22Rv1 (cell line): ENCODE measurements around the gene GADD45B.

ENCODE experiments used
- CTCF ChIP-seq: fragments of 450-650 bp; IDR thresholded peaks from 2 replicates; pipeline ENCODE4 v1.5.1; 2017; ENCODE audit warnings: mild to moderate bottlenecking
- ZFX ChIP-seq: fragments of 450-650 bp; IDR thresholded peaks from 2 replicates; pipeline ENCODE4 v1.6.1; 2017; ENCODE audit warnings: antibody characterized with exemption, borderline replicate concordance

- no peak for TF ChIP-seq CTCF
- TF ChIP-seq ZFX = no peak
Observed at GRCh38 chr19:2440515-2440914, 35.4 kb upstream of the GADD45B start.
